Lung (tissue), 12 donors: ENCODE results near the gene ELAPOR1. TPM values are rescaled to one million over a fixed set of nuclear protein-coding genes. Genes with fewer than 3 reads are reported as not detected.

ENCODE experiments used
- ATAC-seq: fragments of 200-7000 bp; cut with Tn5 transposase; one replicate; pipeline ENCODE4 v1.9.1; 2020; ENCODE audit warnings: moderate number of reproducible peaks; ENCODE audit not compliant: insufficient read depth, low FRiP score
- DNase-seq, 3 donors: peaks; one replicate each; pipeline ENCODE4 v3.0.0-alpha.2; 2013 to 2017
- H3K27ac ChIP-seq, 2 donors: one replicate each; pipeline ENCODE4 v1.5.1; 2013; ENCODE audit warnings: mild to moderate bottlenecking in 2 of 2, moderate library complexity in 2 of 2, control low read depth in 1 of 2, inconsistent platforms in 1 of 2, low read depth in 1 of 2, low read length in 1 of 2
- H3K27me3 ChIP-seq, 3 donors: one replicate each; pipeline ENCODE4 v1.5.1; 2013; ENCODE audit warnings: low read length in 2 of 3; ENCODE audit not compliant: control insufficient read depth in 3 of 3, insufficient read depth in 3 of 3
- H3K36me3 ChIP-seq, 4 donors: one replicate each; pipeline ENCODE4 v1.5.1; 2013; ENCODE audit warnings: low read length in 4 of 4, mild to moderate bottlenecking in 1 of 4, moderate library complexity in 1 of 4; ENCODE audit not compliant: control insufficient read depth in 4 of 4, insufficient read depth in 4 of 4
- H3K4me1 ChIP-seq, 5 donors: one replicate each; pipeline ENCODE4 v1.5.1; 2013; ENCODE audit warnings: low read length in 5 of 5, mild to moderate bottlenecking in 2 of 5, moderate library complexity in 1 of 5; ENCODE audit not compliant: control insufficient read depth in 5 of 5, insufficient read depth in 5 of 5
- H3K4me3 ChIP-seq: one replicate; pipeline ENCODE4 v1.5.1; 2013; ENCODE audit warnings: mild to moderate bottlenecking, control low read depth, moderate library complexity
- H3K9ac ChIP-seq, 2 donors: one replicate each; pipeline ENCODE4 v1.5.1; 2013; ENCODE audit warnings: low read length in 2 of 2, control low read depth in 1 of 2; ENCODE audit not compliant: insufficient read depth in 1 of 2
- H3K9me3 ChIP-seq, 4 donors: one replicate each; pipeline ENCODE4 v1.5.1; 2013; ENCODE audit warnings: low read length in 3 of 4, mild to moderate bottlenecking in 1 of 4, moderate library complexity in 1 of 4; ENCODE audit not compliant: control insufficient read depth in 4 of 4, insufficient read depth in 3 of 4
- WGBS, 2 donors: extraction: QIAGEN DNeasy Blood & Tissue Kit; methylation state at CpG; one replicate each; pipeline ENCODE4 v1.1.7; 2013; 5-methylcytosine and 5-hydroxymethylcytosine counted together
- polyA plus RNA-seq, 2 donors: library from polyadenylated mRNA; stranded (reverse); fragments of 200-250 nt; gene quantifications; one replicate each; pipeline ENCODE4 v1.2.1, GENCODE V29; 2013
- total RNA-seq, 2 donors: library from RNA; depleted of rRNA in 1 of 2; stranded (reverse); fragments of >200 nt in 1 of 2; gene quantifications; one replicate each; pipeline ENCODE4 v1.2.1, GENCODE V29; 2014 to 2021
- TF ChIP-seq, protein P1 (sequence below): IDR thresholded peaks from 2 replicates; pipeline ENCODE4 v1.5.1; 2012; ENCODE audit warnings: mild to moderate bottlenecking; ENCODE audit errors: control extremely low read depth, extremely low read depth
- donor health status: control.
- donor health status: control.
- donor health status: Bipolar disorder and iron deficiency.
- donor health status: healthy.
- donor health status: DM: yes; HTN: yes; CAD: no.

Gene ELAPOR1
- total and polyA plus RNA-seq, 4 donors, result 3.3 to 25.0 (median 8.0) TPM

DNA sequence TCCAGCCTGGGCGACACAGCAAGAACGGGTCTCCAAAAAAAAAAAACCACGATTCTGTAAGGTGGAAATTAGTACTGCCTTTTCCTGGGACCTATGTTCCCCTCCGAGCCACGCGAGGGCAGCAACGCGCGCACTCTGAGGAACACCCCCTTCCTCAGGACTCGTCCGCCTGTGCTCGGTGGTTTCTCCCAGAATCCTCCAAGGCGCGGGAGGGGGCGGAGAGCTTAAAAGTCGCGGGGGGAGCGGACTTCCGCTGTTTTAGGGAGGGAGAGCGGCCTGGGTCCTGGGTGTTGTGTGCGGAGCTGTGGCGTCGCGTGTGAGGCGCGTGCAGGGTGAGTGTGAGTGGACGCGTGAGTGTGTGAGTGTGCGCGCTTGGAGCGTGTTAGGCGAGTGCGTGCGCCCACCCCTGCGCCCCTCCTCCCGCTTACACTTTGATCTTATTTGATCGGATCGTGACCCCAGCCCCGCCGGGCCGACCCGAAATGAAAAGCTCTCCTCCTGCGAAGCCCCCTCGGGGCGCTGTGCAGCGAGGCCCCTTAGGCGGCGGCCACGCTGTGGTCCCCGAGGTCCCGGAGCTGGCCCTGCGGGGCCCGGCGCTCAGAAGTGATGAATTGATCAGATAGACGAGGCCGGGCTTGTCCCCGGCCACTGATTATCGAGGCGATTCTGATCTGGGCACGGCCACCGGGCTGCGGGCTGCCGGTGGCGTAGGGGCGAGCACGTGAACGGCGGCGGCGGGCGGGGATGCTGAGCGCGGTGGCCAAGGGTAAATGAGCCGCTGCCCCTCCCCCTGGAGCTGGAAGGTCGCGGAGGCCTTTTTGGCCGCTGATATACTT lies 13.8 kb upstream of the ELAPOR1 start:
- 0 to 1% methylated on average over 77 of the region's 77 CpGs for WGBS, 2 donors
- H3K27me3 ChIP-seq, result no peaks in the 10 kb centered on the region

DNA sequence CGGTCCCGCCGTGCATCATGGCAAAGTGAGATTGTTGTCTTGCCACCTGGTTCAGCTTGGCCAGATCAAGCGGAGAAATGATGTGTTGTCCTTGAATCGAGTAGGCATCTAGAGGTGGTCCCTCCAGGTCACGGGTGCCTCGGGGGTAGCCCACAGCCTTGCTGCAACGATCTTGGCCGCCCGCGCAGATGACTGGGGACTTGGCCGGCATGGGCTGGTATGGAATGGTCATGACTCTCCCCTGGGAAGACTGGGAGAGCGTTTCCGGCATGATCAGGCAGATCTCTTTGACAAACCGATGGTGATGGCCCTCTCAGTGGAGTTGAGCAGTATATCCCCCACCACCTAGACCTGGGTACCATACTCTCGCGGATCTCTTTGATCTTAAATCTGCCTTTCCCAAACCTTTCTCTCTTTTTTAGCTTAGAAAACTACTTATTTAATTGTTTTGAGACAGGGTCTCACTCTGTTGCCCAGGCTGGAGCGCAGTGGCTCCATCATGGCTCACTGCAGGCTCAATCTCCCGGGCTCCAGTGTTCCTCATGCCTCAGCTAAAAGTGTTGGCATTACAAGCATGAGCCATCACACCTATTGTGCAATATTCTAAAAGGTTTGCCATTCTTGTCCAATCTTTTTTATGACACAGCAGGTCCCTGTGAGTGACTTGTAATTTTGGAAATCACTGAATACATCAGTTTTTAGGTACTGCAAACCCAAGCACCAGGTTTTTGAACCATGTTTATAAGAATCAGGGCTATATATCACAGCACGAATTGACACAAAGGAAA lies 9.4 kb upstream of the ELAPOR1 start:
- no peak for DNase-seq
- WGBS, 2 donors, result 91 to 93% methylated on average over 20 of the region's 20 CpGs

More for the DNA sequence above, 13.8 kb upstream of the ELAPOR1 start:
- Histone ChIP-seq H3K27ac (peak overlapping the region; percentile 98), H3K9me3 (no peaks in the 10 kb centered on the region), H3K36me3 (peaks cover 0 to 4% (median 1%) of the 10 kb centered on the region in 4 donors), H3K4me1 (no peaks in the 10 kb centered on the region), H3K9ac (peak overlapping the region; percentile 76 to 88), H3K4me3 (peak overlapping the region; percentile 98)
- peak; percentile 98 to 99 (median 99) for DNase-seq
- peak; percentile 97 for ATAC-seq
- TF ChIP-seq, protein P1, sequence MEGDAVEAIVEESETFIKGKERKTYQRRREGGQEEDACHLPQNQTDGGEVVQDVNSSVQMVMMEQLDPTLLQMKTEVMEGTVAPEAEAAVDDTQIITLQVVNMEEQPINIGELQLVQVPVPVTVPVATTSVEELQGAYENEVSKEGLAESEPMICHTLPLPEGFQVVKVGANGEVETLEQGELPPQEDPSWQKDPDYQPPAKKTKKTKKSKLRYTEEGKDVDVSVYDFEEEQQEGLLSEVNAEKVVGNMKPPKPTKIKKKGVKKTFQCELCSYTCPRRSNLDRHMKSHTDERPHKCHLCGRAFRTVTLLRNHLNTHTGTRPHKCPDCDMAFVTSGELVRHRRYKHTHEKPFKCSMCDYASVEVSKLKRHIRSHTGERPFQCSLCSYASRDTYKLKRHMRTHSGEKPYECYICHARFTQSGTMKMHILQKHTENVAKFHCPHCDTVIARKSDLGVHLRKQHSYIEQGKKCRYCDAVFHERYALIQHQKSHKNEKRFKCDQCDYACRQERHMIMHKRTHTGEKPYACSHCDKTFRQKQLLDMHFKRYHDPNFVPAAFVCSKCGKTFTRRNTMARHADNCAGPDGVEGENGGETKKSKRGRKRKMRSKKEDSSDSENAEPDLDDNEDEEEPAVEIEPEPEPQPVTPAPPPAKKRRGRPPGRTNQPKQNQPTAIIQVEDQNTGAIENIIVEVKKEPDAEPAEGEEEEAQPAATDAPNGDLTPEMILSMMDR, result peak; percentile 75

DNA sequence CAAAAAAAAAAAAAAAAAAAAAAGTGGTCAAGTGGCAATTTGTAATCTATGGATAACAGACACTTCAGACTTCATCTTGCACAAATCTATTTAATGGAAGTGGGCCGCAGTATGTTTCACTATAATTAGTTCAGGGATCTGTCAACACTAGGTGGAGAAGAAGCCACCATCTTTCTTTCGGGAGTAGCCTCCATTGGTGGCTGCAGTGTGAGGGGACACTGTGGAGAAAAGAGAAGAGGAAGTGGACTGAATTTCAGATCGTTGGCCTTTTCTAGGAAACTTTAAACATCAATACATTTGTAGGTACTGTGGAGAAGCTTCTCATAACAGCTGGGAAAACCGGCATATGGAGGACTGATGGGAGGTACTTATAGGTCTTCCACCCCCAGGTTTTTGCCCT lies 8.0 kb upstream of the ELAPOR1 start:
- H3K9me3 ChIP-seq, result no peaks in the 10 kb centered on the region
- DNase-seq, result no peak
- H3K27me3 ChIP-seq, result peaks cover 0 to 4% (median 0%) of the 10 kb centered on the region in 3 donors
- H3K4me1 ChIP-seq, result no peaks in the 10 kb centered on the region
- ATAC-seq, result no peak
- no peak overlapping the region for H3K27ac ChIP-seq
- H3K4me3 ChIP-seq, result no peak overlapping the region
- WGBS, 2 donors, result 72 to 80% methylated on average over 4 of the region's 4 CpGs
- H3K9ac ChIP-seq, result no peak overlapping the region
- TF ChIP-seq, protein P1, result no peak
- H3K36me3 ChIP-seq, result no peaks in the 10 kb centered on the region

More for the DNA sequence above, 9.4 kb upstream of the ELAPOR1 start:
- Histone ChIP-seq H3K27me3 (no peaks in the 10 kb centered on the region), H3K4me1 (no peaks in the 10 kb centered on the region), H3K9me3 (no peaks in the 10 kb centered on the region), H3K27ac (no peak overlapping the region), H3K4me3 (no peak overlapping the region), H3K9ac (no peak overlapping the region), H3K36me3 (peaks cover 0 to 4% (median 0%) of the 10 kb centered on the region in 4 donors)
- ATAC-seq, result no peak
- TF ChIP-seq, protein P1, result no peak
